Mononuclear cell (primary cell): ENCODE measurements around the gene TMEM63B. TPM values are rescaled to one million over a fixed set of nuclear protein-coding genes. Genes with fewer than 3 reads are reported as not detected.

Experiments used
- H3K27me3 ChIP-seq: 2 replicates; pipeline ENCODE4 v1.6.0; 2011; ENCODE audit warnings: low read length, control low read depth; ENCODE audit not compliant: insufficient read depth
- H3K4me1 ChIP-seq: 2 replicates; pipeline ENCODE4 v1.5.1; 2011; ENCODE audit warnings: mild to moderate bottlenecking, low read length, control low read depth; ENCODE audit not compliant: insufficient read depth
- H3K4me3 ChIP-seq: 2 replicates; pipeline ENCODE4 v1.5.1; 2011; ENCODE audit warnings: mild to moderate bottlenecking, low read length, moderate library complexity
- H3K9me3 ChIP-seq: 2 replicates; pipeline ENCODE4 v1.5.1; 2011; ENCODE audit warnings: low read depth, mild to moderate bottlenecking, control low read depth, low read length
- total RNA-seq: library from RNA; depleted of rRNA; stranded (reverse); fragments of >200 nt; gene quantifications from one replicate; pipeline ENCODE4 v1.2.3, GENCODE V29; 2012

The TMEM63B gene
- total RNA-seq, 1 donor: 8.1 TPM

- Histone ChIP-seq H3K4me1 (peaks cover 77% of the 10 kb centered on the region), H3K27me3 (no peaks in the 10 kb centered on the region), H3K4me3 (no peak overlapping the region), H3K9me3 (no peaks in the 10 kb centered on the region)
These were observed 4.6 kb upstream of the TMEM63B start for GRCh38 chr6:44122801-44123200.

- Histone ChIP-seq H3K9me3 (no peaks in the 10 kb centered on the region), H3K4me3 (no peak overlapping the region), H3K4me1 (peaks cover 83% of the 10 kb centered on the region), H3K27me3 (no peaks in the 10 kb centered on the region)
These were observed 3.8 kb upstream of the TMEM63B start for GRCh38 chr6:44123544-44123943.

- H3K9me3 ChIP-seq: no peaks in the 10 kb centered on the region
- no peaks in the 10 kb centered on the region for H3K27me3 ChIP-seq
- peak overlapping the region; percentile 78 for H3K4me3 ChIP-seq
- peaks cover 61% of the 10 kb centered on the region for H3K4me1 ChIP-seq
These were observed 819 bp upstream of the TMEM63B start for GRCh38 chr6:44126320-44127149.

- H3K4me3 ChIP-seq: peak overlapping the region; percentile 59
These were observed 915 bp downstream of the TMEM63B start for GRCh38 chr6:44128020-44128917.

DNA sequence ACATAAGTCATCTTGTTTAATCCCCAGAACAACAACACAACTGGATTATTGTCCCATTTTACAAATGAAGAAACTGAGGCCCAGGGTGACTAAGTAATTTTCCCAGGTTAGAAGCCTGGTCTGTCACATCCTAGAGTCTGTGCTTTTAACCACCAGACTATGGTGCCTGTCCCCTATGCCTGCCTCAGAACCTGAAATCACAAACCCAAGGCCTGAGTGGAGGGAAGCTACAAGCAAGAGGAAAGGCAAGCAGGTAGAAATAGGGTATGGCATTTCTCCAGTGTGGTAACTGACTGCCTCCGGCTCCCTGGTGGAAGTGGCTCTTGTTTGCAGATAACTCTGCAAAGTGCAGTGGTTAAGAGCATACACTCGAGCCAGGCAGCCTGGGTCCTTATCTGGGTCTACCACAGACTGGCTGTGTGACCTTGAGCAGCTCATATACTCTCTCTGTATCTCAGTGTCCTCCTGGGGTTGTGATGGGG, 2.5 kb downstream of the TMEM63B start:
- Histone ChIP-seq H3K9me3 (no peaks in the 10 kb centered on the region), H3K4me1 (peaks cover 28% of the 10 kb centered on the region), H3K27me3 (no peaks in the 10 kb centered on the region), H3K4me3 (no peak overlapping the region)

More at GRCh38 chr6:44128020-44128917, 915 bp downstream of the TMEM63B start:
- H3K4me1 ChIP-seq: peaks cover 44% of the 10 kb centered on the region
- no peaks in the 10 kb centered on the region for H3K9me3 ChIP-seq
- no peaks in the 10 kb centered on the region for H3K27me3 ChIP-seq

- Histone ChIP-seq H3K4me1 (peaks cover 9% of the 10 kb centered on the region), H3K9me3 (no peaks in the 10 kb centered on the region), H3K27me3 (no peaks in the 10 kb centered on the region), H3K4me3 (no peak overlapping the region)
These were observed 4.5 kb downstream of the TMEM63B start for GRCh38 chr6:44131892-44132291.

GRCh38 chr6:44132476-44132875, 5.1 kb downstream of the TMEM63B start:
- H3K4me3 ChIP-seq: no peak overlapping the region
- H3K4me1 ChIP-seq: peaks cover 9% of the 10 kb centered on the region
- no peaks in the 10 kb centered on the region for H3K9me3 ChIP-seq
- no peaks in the 10 kb centered on the region for H3K27me3 ChIP-seq

GRCh38 chr6:44133003-44133931, 5.9 kb downstream of the TMEM63B start:
- H3K9me3 ChIP-seq: no peaks in the 10 kb centered on the region
- H3K4me1 ChIP-seq: peaks cover 5% of the 10 kb centered on the region
- H3K27me3 ChIP-seq: no peaks in the 10 kb centered on the region
- no peak overlapping the region for H3K4me3 ChIP-seq

DNA sequence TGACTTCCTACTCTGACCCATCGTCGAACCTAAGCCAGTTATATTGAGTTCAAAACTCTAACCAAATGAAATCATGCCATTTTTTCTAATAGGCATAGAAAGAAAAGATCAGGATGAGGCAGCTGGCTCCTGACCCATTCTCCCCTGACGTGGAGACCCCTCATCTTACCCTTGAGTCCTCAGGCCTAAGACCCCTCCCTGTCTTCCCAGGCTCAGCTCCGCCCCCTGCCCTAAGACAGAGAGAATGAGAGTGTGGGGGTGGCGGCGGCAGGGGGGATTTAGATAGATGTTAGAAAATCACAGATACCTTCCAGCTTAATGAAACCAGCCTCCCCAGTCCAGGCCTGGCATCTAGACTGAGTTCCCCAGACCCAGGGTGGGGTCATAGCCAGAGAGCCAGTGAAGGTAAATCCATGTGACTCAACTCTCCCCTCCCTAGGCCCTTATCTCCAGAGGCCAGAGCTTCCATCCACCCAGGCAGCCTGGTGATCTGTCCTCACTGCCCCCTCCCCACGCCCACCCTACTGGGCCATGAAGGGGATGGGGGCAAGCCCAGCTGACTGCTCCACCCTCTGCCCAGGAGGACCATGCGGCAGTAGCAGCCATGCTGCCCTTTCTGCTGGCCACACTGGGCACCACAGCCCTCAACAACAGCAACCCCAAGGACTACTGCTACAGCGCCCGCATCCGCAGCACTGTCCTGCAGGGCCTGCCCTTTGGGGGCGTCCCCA, 6.8 kb downstream of the TMEM63B start:
- Histone ChIP-seq H3K9me3 (no peaks in the 10 kb centered on the region), H3K4me3 (no peak overlapping the region), H3K27me3 (no peaks in the 10 kb centered on the region), H3K4me1 (no peaks in the 10 kb centered on the region)

- Histone ChIP-seq H3K9me3 (no peaks in the 10 kb centered on the region), H3K4me1 (no peaks in the 10 kb centered on the region), H3K4me3 (no peak overlapping the region), H3K27me3 (no peaks in the 10 kb centered on the region)
These were observed 7.9 kb downstream of the TMEM63B start for GRCh38 chr6:44135173-44135758.

GRCh38 chr6:44135875-44136274, 8.5 kb downstream of the TMEM63B start:
- Histone ChIP-seq H3K4me1 (no peaks in the 10 kb centered on the region), H3K4me3 (no peak overlapping the region), H3K9me3 (no peaks in the 10 kb centered on the region), H3K27me3 (no peaks in the 10 kb centered on the region)

DNA sequence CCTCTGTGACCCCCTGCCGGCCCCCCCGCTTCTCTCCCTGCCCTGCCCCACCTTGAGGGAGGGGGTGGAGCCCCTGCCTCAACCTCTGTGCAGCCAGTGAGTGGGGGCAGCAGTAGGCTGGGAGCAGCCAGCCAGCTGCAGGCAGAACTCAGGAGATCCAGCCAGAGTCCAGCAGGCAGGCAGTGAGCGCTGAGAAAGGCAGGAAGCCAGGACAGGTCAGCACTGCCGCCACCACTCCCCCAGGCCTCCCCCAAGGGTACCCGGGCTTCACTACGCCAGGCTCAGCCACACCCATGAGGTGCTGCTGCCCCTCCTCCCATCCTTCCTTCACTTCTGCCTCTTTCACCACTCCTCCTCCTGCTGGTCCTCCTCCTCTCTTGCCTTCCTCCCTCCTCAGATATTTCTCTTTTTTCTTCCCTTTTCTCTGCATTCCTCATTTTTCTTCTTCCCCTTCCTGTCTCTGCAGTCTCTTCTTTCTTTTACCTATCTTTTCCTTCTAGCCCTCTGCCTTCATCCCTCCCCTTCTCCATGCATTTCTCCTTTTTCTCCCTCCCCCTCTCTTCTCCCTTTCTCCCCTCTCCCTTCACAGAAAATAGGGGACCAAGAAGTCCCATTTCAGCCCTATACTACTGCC, 11.5 kb downstream of the TMEM63B start:
- H3K4me3 ChIP-seq: no peak overlapping the region
- no peaks in the 10 kb centered on the region for H3K4me1 ChIP-seq
- H3K27me3 ChIP-seq: no peaks in the 10 kb centered on the region
- no peaks in the 10 kb centered on the region for H3K9me3 ChIP-seq

DNA sequence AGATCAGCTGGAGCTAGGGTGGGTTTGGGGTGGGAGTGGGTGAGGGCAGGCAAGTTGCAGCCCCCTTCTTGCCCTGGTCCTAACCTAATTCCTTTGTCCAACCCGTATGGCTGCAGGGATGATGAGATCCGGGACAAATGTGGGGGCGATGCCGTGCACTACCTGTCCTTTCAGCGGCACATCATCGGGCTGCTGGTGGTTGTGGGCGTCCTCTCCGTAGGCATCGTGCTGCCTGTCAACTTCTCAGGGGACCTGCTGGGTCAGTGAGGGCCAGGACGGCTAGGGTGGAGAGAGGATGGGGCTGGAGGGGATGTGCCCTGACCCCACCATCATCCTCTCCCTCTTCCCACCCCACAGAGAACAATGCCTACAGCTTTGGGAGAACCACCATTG, 12.0 kb downstream of the TMEM63B start:
- no peaks in the 10 kb centered on the region for H3K27me3 ChIP-seq
- no peak overlapping the region for H3K4me3 ChIP-seq
- H3K9me3 ChIP-seq: no peaks in the 10 kb centered on the region

More for the DNA sequence above, 12.0 kb downstream of the TMEM63B start:
- no peaks in the 10 kb centered on the region for H3K4me1 ChIP-seq
